Peyer's patch (tissue), 4 donors: ENCODE measurements around the gene EPC2. TPM values are rescaled to one million over a fixed set of nuclear protein-coding genes. Genes with fewer than 3 reads are reported as not detected.

ENCODE experiments used
- DNase-seq, 3 donors: peaks; one replicate each; pipeline ENCODE4 v3.0.0-alpha.2; 2017 to 2019
- H3K27ac ChIP-seq, 4 donors: fragments of 200-600 bp; sonication (generic); one replicate each; pipeline ENCODE4 v1.5.1; 2016 to 2019
- H3K27me3 ChIP-seq, 2 donors: fragments of 200-600 bp; sonication (generic); one replicate each; pipeline ENCODE4 v1.5.1; 2019
- H3K36me3 ChIP-seq, 3 donors: fragments of 200-600 bp; sonication (generic); one replicate each; pipeline ENCODE4 v1.5.1; 2016 to 2019
- H3K4me1 ChIP-seq, 4 donors: fragments of 200-600 bp; sonication (generic); one replicate each; pipeline ENCODE4 v1.5.1; 2016 to 2019
- H3K4me3 ChIP-seq, 4 donors: fragments of 200-600 bp; sonication (generic); 1 replicate in 3 of 4; 2 replicates in 1 of 4; pipeline ENCODE4 v1.5.1; 2016 to 2019; ENCODE audit warnings: mild to moderate bottlenecking in 1 of 4
- H3K9me3 ChIP-seq, 4 donors: fragments of 200-600 bp; sonication (generic); one replicate each; pipeline ENCODE4 v1.5.1; 2016 to 2019; ENCODE audit warnings: mild to moderate bottlenecking in 1 of 4
- POLR2A ChIP-seq, 2 donors: fragments of 450-650 bp; IDR thresholded peaks; one replicate each; pipeline ENCODE4 v1.5.1; 2017; ENCODE audit warnings: antibody characterized with exemption in 2 of 2, mild to moderate bottlenecking in 2 of 2, moderate library complexity in 2 of 2
- total RNA-seq, 4 donors: library from RNA; depleted of rRNA; stranded (reverse); fragments of >200 nt; gene quantifications; one replicate each; pipeline ENCODE4 v1.1.0, GENCODE V29; 2016
- TF ChIP-seq, protein P1 (sequence below), 6 experiments: fragments of 450-650 bp in 4 of 6; fragments of 200-600 bp in 2 of 6; sonication (generic) in 1 of 6; IDR thresholded peaks; one replicate each; pipeline ENCODE4 v1.5.1; 2017 to 2019; ENCODE audit warnings: antibody characterized with exemption in 6 of 6, mild to moderate bottlenecking in 3 of 6, moderate library complexity in 1 of 6

EPC2 gene
- total RNA-seq, 4 donors from 2014 or later, result 22.6 to 70.1 (median 28.3) TPM

DNA sequence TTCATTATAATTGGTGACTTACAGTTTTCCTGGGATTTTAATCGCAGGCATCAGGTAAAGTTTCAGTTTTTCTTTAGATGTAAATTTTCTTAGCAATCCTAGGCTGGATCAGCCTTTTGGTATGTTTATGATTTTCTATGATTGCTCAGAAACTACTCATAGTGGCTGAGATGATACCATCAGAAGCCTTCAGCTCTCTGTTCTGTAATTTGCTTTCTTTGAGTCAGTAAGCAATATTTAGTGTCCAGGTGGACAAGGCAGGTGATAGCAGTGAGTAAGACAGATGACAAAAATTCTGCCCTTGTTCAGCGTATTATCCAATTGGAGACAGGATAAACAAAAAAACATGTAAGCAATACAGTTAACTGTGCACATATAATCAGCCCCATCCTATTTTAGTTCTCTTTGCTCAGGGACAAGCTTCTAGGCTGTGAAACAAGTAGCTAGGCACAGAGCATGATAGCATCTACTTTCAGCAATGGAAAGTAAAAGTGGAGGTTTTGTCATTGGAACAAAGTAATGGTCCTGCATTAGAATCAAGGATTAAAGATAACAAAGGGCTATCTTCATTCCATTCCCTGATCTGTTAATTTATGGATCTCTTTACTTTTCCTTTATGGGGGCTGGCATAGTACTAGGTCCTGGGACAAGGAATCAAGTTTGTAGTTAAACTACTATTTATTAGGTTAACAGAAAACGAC is 100.8 kb downstream of the EPC2 start:
- H3K9me3 ChIP-seq, result no peaks in the 10 kb centered on the region
- no peak for DNase-seq
- H3K27ac ChIP-seq, result no peak overlapping the region
- H3K27me3 ChIP-seq, result no peaks in the 10 kb centered on the region
- H3K4me1 ChIP-seq, result peaks cover 0 to 5% (median 0%) of the 10 kb centered on the region in 4 donors
- no peak overlapping the region for H3K4me3 ChIP-seq
- no peaks in the 10 kb centered on the region for H3K36me3 ChIP-seq
- TF ChIP-seq POLR2A (IDR thresholded peaks at IDR 0.05), result no peak
- TF ChIP-seq, protein P1, sequence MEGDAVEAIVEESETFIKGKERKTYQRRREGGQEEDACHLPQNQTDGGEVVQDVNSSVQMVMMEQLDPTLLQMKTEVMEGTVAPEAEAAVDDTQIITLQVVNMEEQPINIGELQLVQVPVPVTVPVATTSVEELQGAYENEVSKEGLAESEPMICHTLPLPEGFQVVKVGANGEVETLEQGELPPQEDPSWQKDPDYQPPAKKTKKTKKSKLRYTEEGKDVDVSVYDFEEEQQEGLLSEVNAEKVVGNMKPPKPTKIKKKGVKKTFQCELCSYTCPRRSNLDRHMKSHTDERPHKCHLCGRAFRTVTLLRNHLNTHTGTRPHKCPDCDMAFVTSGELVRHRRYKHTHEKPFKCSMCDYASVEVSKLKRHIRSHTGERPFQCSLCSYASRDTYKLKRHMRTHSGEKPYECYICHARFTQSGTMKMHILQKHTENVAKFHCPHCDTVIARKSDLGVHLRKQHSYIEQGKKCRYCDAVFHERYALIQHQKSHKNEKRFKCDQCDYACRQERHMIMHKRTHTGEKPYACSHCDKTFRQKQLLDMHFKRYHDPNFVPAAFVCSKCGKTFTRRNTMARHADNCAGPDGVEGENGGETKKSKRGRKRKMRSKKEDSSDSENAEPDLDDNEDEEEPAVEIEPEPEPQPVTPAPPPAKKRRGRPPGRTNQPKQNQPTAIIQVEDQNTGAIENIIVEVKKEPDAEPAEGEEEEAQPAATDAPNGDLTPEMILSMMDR (IDR thresholded peaks at IDR 0.05), result no peak

DNA sequence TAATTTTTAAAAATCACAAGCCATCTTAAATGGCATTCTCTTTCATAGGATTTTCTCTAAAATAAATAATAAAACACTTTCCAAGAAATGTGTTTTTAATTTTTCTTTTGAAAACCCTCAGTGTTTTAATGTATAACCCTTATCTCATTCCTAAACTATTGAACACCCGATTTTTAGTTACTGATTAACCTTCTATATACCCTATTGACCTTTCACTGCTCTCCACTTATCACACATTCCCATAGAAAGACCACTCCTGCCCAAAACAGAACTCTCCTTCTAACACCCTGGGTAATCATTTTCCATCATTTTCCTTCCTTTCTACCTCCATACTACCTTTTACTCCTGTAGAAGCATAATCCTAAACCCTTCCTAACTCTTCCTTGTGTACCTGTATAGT is 102.4 kb downstream of the EPC2 start:
- peaks cover 0 to 5% (median 0%) of the 10 kb centered on the region in 4 donors for H3K4me1 ChIP-seq
- H3K9me3 ChIP-seq, result no peaks in the 10 kb centered on the region
- H3K36me3 ChIP-seq, result no peaks in the 10 kb centered on the region
- TF ChIP-seq POLR2A (IDR thresholded peaks at IDR 0.05), result no peak
- no peak overlapping the region for H3K4me3 ChIP-seq
- H3K27me3 ChIP-seq, result no peaks in the 10 kb centered on the region
- no peak for DNase-seq
- H3K27ac ChIP-seq, result no peak overlapping the region

DNA sequence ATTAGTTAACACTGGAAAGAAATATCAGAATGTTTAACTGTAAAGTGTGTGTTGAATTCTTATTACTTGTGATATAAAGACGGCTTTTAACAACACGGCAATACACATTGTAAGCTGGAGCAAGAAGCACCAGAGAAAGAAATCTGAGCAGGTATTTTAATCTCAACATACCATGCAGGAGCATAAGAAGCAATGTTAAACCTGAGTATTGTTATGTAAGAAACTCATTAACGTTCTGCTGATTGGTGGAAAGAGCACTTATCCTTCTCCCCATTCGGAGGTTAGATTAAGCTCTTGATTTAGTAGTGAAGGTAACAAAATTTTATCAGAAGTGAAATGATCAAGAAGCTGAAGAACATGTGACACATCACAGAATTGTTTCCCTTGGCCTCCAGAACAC is 107.4 kb downstream of the EPC2 start:
- TF ChIP-seq, protein P1 (IDR thresholded peaks at IDR 0.05), result no peak
- no peak for TF ChIP-seq POLR2A (IDR thresholded peaks at IDR 0.05)
- DNase-seq, result no peak
- H3K9me3 ChIP-seq, result no peaks in the 10 kb centered on the region
- no peaks in the 10 kb centered on the region for H3K36me3 ChIP-seq
- H3K27me3 ChIP-seq, result no peaks in the 10 kb centered on the region
- H3K4me1 ChIP-seq, result no peaks in the 10 kb centered on the region
- H3K27ac ChIP-seq, result no peak overlapping the region
- H3K4me3 ChIP-seq, result no peak overlapping the region

DNA sequence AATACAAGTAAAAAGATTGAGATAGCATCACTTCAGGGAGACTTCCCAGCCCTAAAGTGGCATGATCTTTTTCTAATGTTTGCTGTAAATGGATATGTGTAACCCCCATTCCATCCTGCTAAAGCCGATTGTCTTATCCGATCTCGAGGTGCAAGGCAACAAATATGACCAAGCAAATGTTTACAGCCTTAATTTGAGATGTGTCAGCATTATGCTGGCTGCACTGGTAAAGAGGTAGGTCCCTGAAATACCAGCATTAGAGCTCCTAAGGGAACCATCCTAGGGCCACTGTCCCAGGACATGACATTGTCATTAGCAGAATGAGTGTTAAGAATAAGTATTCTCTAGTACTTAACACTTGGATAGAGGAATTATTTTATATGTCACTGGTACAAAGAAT is 108.4 kb downstream of the EPC2 start:
- H3K4me1 ChIP-seq, result no peaks in the 10 kb centered on the region
- no peaks in the 10 kb centered on the region for H3K9me3 ChIP-seq
- H3K27ac ChIP-seq, result no peak overlapping the region
- TF ChIP-seq, protein P1 (IDR thresholded peaks at IDR 0.05), result no peak
- no peak for TF ChIP-seq POLR2A (IDR thresholded peaks at IDR 0.05)
- no peaks in the 10 kb centered on the region for H3K27me3 ChIP-seq
- no peaks in the 10 kb centered on the region for H3K36me3 ChIP-seq
- no peak for DNase-seq
- H3K4me3 ChIP-seq, result no peak overlapping the region

DNA sequence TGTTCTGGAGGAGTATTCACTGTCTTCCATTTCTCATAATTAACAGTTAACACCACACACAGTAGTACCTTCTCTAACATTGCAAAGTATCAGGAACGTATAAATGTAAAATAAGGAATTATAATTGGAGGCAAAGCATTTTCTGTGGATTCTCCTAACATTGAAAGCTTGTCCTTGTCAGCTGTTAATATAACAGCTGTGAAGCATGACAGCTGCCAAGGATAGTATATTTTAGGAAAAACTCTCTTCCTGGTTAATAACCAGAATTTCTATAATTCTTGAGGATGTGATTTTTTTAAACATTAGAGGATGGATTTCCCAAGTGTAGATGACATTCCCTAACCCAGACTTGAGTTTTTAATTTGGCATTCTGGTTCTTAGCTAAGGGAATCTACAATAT is 110.3 kb downstream of the EPC2 start:
- DNase-seq, result no peak
- Histone ChIP-seq H3K4me3 (no peak overlapping the region), H3K9me3 (no peaks in the 10 kb centered on the region), H3K36me3 (no peaks in the 10 kb centered on the region), H3K27ac (no peak overlapping the region), H3K27me3 (no peaks in the 10 kb centered on the region), H3K4me1 (no peaks in the 10 kb centered on the region)
- TF ChIP-seq, protein P1 (IDR thresholded peaks at IDR 0.05), result no peak
- TF ChIP-seq POLR2A (IDR thresholded peaks at IDR 0.05), result no peak

DNA sequence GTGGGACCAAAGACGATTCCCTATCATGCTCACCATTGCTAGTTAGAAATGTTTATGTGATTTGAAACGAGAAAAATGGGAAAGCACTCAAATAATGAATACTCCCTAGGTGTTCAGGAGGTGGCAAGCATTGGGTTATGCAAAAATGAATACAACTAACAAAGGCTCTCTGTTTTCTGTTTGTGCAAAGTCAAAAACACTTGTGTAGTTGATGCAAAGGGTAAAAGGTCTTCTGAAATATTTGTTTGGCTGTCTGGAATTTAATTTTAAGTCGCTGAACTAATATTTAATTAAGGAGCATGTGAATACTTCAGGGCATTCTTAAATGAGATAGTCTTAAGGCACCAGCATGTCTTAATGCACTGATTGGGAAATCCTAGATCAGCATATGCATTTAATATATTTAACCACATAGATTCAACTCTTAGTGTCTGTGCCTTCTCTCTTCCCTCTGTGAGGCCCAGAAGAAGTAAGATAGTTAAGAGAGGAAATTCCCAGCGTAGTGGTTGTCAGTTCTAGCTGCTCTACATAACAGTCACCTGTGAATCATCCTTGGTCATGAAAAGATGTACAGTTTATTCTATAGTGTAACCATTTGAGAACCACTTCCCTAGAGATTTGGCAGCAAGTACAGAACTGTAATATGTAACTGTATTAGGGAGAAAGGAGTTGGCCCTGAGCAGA is 111.9 kb downstream of the EPC2 start:
- H3K36me3 ChIP-seq, result no peaks in the 10 kb centered on the region

More for the DNA sequence above, 111.9 kb downstream of the EPC2 start:
- Histone ChIP-seq H3K27ac (no peak overlapping the region), H3K4me3 (no peak overlapping the region), H3K9me3 (no peaks in the 10 kb centered on the region), H3K4me1 (no peaks in the 10 kb centered on the region), H3K27me3 (no peaks in the 10 kb centered on the region)
- DNase-seq, result no peak
- no peak for TF ChIP-seq POLR2A (IDR thresholded peaks at IDR 0.05)
